WTC11 (cell line): ENCODE results near the gene ROBO1.

ENCODE experiments used
- EMX1 ChIP-seq: fragments of 250-450 bp; sonication (Bioruptor Pico); IDR thresholded peaks from 2 replicates; pipeline ENCODE4 v1.8.0; 2021; ENCODE audit warnings: mild to moderate bottlenecking
- ESRRA ChIP-seq: sonication (generic); formaldehyde crosslinking; IDR thresholded peaks from 2 replicates; pipeline ENCODE4 v1.8.1; 2022; ENCODE audit warnings: mild to moderate bottlenecking, missing genetic modification reagents, borderline replicate concordance
- IRF2 ChIP-seq: sonication (generic); formaldehyde crosslinking; IDR thresholded peaks from 2 replicates; pipeline ENCODE4 v1.8.0; 2022; ENCODE audit warnings: low read depth, missing genetic modification reagents, borderline replicate concordance
- ZBTB21 ChIP-seq: sonication (generic); formaldehyde crosslinking; IDR thresholded peaks from 2 replicates; pipeline ENCODE4 v1.8.1; 2023; ENCODE audit warnings: mild to moderate bottlenecking, missing genetic modification reagents, borderline replicate concordance
- ZNF232 ChIP-seq: sonication (generic); formaldehyde crosslinking; IDR thresholded peaks from 2 replicates; pipeline ENCODE4 v1.8.0; 2022; ENCODE audit warnings: mild to moderate bottlenecking, missing genetic modification reagents
- TF ChIP-seq, protein P1 (sequence below): sonication (generic); formaldehyde crosslinking; conservative IDR thresholded peaks from 2 replicates; pipeline ENCODE4 v1.8.1; 2022; ENCODE audit warnings: mild to moderate bottlenecking, missing genetic modification reagents
- TF ChIP-seq, protein P2 (sequence below): fragments of 200-600 bp; IDR thresholded peaks from 2 replicates; pipeline ENCODE4 v1.8.0; 2022; ENCODE audit warnings: antibody characterized with exemption
- TF ChIP-seq, protein P3 (sequence below): sonication (generic); formaldehyde crosslinking; IDR thresholded peaks from 2 replicates; pipeline ENCODE4 v1.8.0; 2022; ENCODE audit warnings: mild to moderate bottlenecking, missing genetic modification reagents
- TF ChIP-seq, protein P4 (sequence below): sonication (generic); formaldehyde crosslinking; IDR thresholded peaks from 2 replicates; pipeline ENCODE4 v1.8.1; 2023; ENCODE audit warnings: mild to moderate bottlenecking, missing genetic modification reagents, moderate library complexity
- TF ChIP-seq, protein P5 (sequence below): sonication (generic); formaldehyde crosslinking; IDR thresholded peaks from 2 replicates; pipeline ENCODE4 v1.8.1; 2023; ENCODE audit warnings: mild to moderate bottlenecking, missing genetic modification reagents
- TF ChIP-seq, protein P6 (sequence below): sonication (generic); formaldehyde crosslinking; IDR thresholded peaks from 2 replicates; pipeline ENCODE4 v1.8.0; 2022; ENCODE audit warnings: mild to moderate bottlenecking, missing genetic modification reagents
- TF ChIP-seq, protein P7 (sequence below): sonication (generic); formaldehyde crosslinking; IDR thresholded peaks from 2 replicates; pipeline ENCODE4 v1.8.0; 2023; ENCODE audit warnings: mild to moderate bottlenecking, missing genetic modification reagents

DNA sequence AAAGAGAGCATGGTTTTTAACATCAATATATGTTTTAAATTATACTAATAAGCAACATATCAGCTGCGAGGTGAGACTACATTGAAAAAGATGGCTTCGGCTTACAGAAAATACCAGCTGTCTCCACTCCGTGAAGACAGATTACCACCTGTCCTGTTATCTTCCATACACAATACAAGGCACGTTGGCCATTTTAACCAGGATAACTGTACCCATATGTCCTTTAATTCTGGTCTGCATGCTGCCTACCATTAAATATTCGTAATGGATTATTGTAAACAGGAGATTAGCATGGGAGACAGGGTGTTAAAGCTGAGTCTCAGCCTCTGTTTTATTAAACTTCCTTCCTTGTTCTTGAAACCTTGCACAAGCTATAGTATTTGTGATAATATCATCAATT is 855.5 kb downstream of the ROBO1 start:
- no peak for TF ChIP-seq ESRRA (CRISPR knock-in tag)
- TF ChIP-seq, protein P1, sequence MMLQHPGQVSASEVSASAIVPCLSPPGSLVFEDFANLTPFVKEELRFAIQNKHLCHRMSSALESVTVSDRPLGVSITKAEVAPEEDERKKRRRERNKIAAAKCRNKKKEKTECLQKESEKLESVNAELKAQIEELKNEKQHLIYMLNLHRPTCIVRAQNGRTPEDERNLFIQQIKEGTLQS (CRISPR knock-in tag), result no peak
- TF ChIP-seq, protein P2, sequence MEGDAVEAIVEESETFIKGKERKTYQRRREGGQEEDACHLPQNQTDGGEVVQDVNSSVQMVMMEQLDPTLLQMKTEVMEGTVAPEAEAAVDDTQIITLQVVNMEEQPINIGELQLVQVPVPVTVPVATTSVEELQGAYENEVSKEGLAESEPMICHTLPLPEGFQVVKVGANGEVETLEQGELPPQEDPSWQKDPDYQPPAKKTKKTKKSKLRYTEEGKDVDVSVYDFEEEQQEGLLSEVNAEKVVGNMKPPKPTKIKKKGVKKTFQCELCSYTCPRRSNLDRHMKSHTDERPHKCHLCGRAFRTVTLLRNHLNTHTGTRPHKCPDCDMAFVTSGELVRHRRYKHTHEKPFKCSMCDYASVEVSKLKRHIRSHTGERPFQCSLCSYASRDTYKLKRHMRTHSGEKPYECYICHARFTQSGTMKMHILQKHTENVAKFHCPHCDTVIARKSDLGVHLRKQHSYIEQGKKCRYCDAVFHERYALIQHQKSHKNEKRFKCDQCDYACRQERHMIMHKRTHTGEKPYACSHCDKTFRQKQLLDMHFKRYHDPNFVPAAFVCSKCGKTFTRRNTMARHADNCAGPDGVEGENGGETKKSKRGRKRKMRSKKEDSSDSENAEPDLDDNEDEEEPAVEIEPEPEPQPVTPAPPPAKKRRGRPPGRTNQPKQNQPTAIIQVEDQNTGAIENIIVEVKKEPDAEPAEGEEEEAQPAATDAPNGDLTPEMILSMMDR, result no peak
- TF ChIP-seq, protein P3, sequence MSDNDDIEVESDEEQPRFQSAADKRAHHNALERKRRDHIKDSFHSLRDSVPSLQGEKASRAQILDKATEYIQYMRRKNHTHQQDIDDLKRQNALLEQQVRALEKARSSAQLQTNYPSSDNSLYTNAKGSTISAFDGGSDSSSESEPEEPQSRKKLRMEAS (CRISPR knock-in tag), result no peak
- TF ChIP-seq ZNF232, result no peak
- TF ChIP-seq, protein P4, sequence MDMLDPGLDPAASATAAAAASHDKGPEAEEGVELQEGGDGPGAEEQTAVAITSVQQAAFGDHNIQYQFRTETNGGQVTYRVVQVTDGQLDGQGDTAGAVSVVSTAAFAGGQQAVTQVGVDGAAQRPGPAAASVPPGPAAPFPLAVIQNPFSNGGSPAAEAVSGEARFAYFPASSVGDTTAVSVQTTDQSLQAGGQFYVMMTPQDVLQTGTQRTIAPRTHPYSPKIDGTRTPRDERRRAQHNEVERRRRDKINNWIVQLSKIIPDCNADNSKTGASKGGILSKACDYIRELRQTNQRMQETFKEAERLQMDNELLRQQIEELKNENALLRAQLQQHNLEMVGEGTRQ (CRISPR knock-in tag), result no peak
- TF ChIP-seq, protein P5, sequence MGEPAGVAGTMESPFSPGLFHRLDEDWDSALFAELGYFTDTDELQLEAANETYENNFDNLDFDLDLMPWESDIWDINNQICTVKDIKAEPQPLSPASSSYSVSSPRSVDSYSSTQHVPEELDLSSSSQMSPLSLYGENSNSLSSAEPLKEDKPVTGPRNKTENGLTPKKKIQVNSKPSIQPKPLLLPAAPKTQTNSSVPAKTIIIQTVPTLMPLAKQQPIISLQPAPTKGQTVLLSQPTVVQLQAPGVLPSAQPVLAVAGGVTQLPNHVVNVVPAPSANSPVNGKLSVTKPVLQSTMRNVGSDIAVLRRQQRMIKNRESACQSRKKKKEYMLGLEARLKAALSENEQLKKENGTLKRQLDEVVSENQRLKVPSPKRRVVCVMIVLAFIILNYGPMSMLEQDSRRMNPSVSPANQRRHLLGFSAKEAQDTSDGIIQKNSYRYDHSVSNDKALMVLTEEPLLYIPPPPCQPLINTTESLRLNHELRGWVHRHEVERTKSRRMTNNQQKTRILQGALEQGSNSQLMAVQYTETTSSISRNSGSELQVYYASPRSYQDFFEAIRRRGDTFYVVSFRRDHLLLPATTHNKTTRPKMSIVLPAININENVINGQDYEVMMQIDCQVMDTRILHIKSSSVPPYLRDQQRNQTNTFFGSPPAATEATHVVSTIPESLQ (CRISPR knock-in tag), result no peak
- no peak for TF ChIP-seq ZBTB21 (CRISPR knock-in tag)
- no peak for TF ChIP-seq IRF2 (CRISPR knock-in tag)
- TF ChIP-seq, protein P6, sequence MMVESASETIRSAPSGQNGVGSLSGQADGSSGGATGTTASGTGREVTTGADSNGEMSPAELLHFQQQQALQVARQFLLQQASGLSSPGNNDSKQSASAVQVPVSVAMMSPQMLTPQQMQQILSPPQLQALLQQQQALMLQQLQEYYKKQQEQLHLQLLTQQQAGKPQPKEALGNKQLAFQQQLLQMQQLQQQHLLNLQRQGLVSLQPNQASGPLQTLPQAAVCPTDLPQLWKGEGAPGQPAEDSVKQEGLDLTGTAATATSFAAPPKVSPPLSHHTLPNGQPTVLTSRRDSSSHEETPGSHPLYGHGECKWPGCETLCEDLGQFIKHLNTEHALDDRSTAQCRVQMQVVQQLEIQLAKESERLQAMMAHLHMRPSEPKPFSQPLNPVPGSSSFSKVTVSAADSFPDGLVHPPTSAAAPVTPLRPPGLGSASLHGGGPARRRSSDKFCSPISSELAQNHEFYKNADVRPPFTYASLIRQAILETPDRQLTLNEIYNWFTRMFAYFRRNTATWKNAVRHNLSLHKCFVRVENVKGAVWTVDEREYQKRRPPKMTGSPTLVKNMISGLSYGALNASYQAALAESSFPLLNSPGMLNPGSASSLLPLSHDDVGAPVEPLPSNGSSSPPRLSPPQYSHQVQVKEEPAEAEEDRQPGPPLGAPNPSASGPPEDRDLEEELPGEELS (CRISPR knock-in tag), result no peak
- TF ChIP-seq EMX1 (CRISPR knock-in tag), result no peak
- TF ChIP-seq, protein P7, sequence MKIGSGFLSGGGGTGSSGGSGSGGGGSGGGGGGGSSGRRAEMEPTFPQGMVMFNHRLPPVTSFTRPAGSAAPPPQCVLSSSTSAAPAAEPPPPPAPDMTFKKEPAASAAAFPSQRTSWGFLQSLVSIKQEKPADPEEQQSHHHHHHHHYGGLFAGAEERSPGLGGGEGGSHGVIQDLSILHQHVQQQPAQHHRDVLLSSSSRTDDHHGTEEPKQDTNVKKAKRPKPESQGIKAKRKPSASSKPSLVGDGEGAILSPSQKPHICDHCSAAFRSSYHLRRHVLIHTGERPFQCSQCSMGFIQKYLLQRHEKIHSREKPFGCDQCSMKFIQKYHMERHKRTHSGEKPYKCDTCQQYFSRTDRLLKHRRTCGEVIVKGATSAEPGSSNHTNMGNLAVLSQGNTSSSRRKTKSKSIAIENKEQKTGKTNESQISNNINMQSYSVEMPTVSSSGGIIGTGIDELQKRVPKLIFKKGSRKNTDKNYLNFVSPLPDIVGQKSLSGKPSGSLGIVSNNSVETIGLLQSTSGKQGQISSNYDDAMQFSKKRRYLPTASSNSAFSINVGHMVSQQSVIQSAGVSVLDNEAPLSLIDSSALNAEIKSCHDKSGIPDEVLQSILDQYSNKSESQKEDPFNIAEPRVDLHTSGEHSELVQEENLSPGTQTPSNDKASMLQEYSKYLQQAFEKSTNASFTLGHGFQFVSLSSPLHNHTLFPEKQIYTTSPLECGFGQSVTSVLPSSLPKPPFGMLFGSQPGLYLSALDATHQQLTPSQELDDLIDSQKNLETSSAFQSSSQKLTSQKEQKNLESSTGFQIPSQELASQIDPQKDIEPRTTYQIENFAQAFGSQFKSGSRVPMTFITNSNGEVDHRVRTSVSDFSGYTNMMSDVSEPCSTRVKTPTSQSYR (CRISPR knock-in tag), result no peak
